Left lung (tissue), 10 donors: Measurements from ENCODE around the gene RBX1. TPM values are rescaled to one million over a fixed set of nuclear protein-coding genes. Genes with fewer than 3 reads are reported as not detected.
A peak's percentile ranks its signal among the peaks of the same experiment; 100 is the strongest.

Experiments
- ATAC-seq: fragments of 200-7000 bp; cut with Tn5 transposase; one replicate; pipeline ENCODE4 v1.9.1; 2020; ENCODE audit warnings: moderate library complexity
- DNase-seq, 4 donors: peaks; one replicate each; pipeline ENCODE4 v3.0.0-alpha.2; 2013 to 2020
- H3K27ac ChIP-seq, 2 donors: fragments of 200-600 bp; sonication (generic) in 1 of 2; one replicate each; pipeline versions ENCODE4 v1.5.0 to v1.8.0; 2020 to 2021
- H3K27me3 ChIP-seq, 2 donors: fragments of 200-600 bp; sonication (generic) in 1 of 2; one replicate each; pipeline versions ENCODE4 v1.5.0 to v1.8.0; 2020 to 2021
- H3K36me3 ChIP-seq, 2 donors: fragments of 200-600 bp; sonication (generic) in 1 of 2; one replicate each; pipeline versions ENCODE4 v1.5.0 to v1.8.0; 2020 to 2021
- H3K4me1 ChIP-seq, 2 donors: fragments of 200-600 bp; one replicate each; pipeline ENCODE4 v1.8.0; 2021
- H3K4me3 ChIP-seq, 2 donors: fragments of 200-600 bp; sonication (generic) in 1 of 2; one replicate each; pipeline versions ENCODE4 v1.5.0 to v1.8.0; 2020 to 2021; ENCODE audit warnings: mild to moderate bottlenecking in 1 of 2
- H3K9me3 ChIP-seq, 2 donors: fragments of 200-600 bp; sonication (generic) in 1 of 2; one replicate each; pipeline versions ENCODE4 v1.5.0 to v1.8.0; 2020 to 2021
- intact Hi-C, 2 donors: fragments of 100-400 bp; cut with DNase I; formaldehyde crosslinking; loops; one replicate each; pipeline versions ENCODE4 v1.11.2 to v1.14.2; 2022
- polyA plus RNA-seq, 6 donors: library from polyadenylated mRNA; unstranded; fragments of 120-200 nt; gene quantifications; one replicate each; pipeline ENCODE4 v1.2.1, GENCODE V29; 2013; ENCODE audit not compliant: insufficient read length in 6 of 6
- total RNA-seq, 2 donors: library from RNA; stranded (reverse); fragmentation: NEBNext Ultra II Directional; extraction: Animal tissue kit (Norgen Biotek cat#: 25700); gene quantifications; one replicate each; pipeline ENCODE4 v1.2.1, GENCODE V29; 2021
- TF ChIP-seq, protein P1 (sequence below), 2 donors: fragments of 200-600 bp; sonication (generic) in 1 of 2; IDR thresholded peaks; one replicate each; pipeline versions ENCODE4 v1.5.0 to v1.8.0; 2021; ENCODE audit warnings: antibody characterized with exemption in 2 of 2
- donor health status: DM: no; HTN: yes; CAD: no.
- donor health status: DM: no; HTN: no; CAD: no.

The RBX1 gene
- total and polyA plus RNA-seq, 8 donors, result 51.3 to 75.8 (median 68.5) TPM

DNA sequence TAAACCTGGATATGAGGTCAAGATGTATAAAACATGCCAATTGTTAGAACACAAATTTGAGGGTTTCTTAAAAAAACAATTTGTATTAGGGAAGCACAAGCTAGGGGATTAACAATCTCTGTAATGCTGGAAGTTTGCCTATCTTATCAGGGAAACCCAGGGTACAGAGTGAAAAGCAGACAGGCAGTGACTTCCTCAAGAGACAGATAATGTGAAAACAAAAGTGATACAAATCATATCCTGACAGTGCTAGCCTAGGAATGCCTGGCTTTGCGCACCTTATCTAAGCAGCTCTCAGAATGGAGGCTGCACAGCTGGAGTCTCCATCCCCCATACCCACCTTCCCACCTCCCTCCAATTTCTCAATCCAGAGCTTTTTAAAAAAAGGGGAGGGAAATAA lies 22.5 kb upstream of the RBX1 start:
- DNase-seq (no peak), ATAC-seq (no peak)
- no peaks in the 10 kb centered on the region for H3K4me1 ChIP-seq
- H3K4me3 ChIP-seq, result no peak overlapping the region
- peaks cover 0 to 45% of the 10 kb centered on the region in 2 donors for H3K36me3 ChIP-seq
- TF ChIP-seq, protein P1, sequence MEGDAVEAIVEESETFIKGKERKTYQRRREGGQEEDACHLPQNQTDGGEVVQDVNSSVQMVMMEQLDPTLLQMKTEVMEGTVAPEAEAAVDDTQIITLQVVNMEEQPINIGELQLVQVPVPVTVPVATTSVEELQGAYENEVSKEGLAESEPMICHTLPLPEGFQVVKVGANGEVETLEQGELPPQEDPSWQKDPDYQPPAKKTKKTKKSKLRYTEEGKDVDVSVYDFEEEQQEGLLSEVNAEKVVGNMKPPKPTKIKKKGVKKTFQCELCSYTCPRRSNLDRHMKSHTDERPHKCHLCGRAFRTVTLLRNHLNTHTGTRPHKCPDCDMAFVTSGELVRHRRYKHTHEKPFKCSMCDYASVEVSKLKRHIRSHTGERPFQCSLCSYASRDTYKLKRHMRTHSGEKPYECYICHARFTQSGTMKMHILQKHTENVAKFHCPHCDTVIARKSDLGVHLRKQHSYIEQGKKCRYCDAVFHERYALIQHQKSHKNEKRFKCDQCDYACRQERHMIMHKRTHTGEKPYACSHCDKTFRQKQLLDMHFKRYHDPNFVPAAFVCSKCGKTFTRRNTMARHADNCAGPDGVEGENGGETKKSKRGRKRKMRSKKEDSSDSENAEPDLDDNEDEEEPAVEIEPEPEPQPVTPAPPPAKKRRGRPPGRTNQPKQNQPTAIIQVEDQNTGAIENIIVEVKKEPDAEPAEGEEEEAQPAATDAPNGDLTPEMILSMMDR (IDR thresholded peaks at IDR 0.05), result no peak
- no peaks in the 10 kb centered on the region for H3K9me3 ChIP-seq
- H3K27ac ChIP-seq, result no peak overlapping the region
- H3K27me3 ChIP-seq, result no peaks in the 10 kb centered on the region
- intact Hi-C loops, result no loop called here

DNA sequence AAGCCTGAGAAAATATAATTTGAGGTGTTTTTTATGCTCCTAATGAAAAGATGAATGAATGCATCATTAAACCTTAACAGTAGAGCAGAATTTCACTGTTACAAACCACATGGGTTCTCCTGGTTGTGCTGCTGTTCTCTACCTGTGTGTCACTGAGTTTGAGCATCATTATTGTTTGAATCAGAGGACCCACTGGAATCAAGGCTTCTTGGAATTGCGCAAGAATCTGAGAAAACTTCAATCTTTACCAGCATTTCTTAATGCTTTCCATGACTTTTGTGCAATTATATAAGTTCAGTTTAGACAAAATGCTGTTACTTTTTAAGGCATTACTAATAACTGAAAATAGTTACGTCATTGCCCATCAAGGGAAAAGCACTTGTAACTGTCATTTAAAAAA lies 18.8 kb upstream of the RBX1 start:
- ATAC-seq (no peak), DNase-seq (no peak)
- Histone ChIP-seq H3K4me1 (no peaks in the 10 kb centered on the region), H3K9me3 (no peaks in the 10 kb centered on the region), H3K4me3 (no peak overlapping the region), H3K27me3 (no peaks in the 10 kb centered on the region), H3K27ac (no peak overlapping the region), H3K36me3 (peaks cover 0 to 18% of the 10 kb centered on the region in 2 donors)
- intact Hi-C loops, result no loop called here
- TF ChIP-seq, protein P1 (IDR thresholded peaks at IDR 0.05), result no peak

DNA sequence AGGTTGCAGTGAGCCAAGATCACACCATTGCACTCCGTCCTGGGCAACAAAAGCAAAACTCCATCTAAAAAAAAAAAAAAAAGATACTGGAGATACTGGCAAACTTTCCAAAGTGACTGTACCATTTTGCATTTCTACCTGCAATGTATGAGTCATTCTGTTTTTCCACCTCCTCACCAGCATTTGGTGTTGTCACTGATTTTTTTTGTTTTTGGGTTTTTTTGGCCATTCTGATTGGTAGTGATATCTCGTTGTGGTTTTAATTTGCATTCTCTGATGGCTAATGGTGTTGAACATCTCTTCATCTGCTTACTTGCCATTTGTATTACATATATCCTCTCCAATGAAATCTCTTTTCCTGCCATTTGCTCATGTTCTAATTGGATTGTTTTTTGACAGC lies 12.0 kb upstream of the RBX1 start:
- TF ChIP-seq, protein P1 (IDR thresholded peaks at IDR 0.05), result no peak
- H3K36me3 ChIP-seq, result no peaks in the 10 kb centered on the region
- ATAC-seq, result no peak

DNA sequence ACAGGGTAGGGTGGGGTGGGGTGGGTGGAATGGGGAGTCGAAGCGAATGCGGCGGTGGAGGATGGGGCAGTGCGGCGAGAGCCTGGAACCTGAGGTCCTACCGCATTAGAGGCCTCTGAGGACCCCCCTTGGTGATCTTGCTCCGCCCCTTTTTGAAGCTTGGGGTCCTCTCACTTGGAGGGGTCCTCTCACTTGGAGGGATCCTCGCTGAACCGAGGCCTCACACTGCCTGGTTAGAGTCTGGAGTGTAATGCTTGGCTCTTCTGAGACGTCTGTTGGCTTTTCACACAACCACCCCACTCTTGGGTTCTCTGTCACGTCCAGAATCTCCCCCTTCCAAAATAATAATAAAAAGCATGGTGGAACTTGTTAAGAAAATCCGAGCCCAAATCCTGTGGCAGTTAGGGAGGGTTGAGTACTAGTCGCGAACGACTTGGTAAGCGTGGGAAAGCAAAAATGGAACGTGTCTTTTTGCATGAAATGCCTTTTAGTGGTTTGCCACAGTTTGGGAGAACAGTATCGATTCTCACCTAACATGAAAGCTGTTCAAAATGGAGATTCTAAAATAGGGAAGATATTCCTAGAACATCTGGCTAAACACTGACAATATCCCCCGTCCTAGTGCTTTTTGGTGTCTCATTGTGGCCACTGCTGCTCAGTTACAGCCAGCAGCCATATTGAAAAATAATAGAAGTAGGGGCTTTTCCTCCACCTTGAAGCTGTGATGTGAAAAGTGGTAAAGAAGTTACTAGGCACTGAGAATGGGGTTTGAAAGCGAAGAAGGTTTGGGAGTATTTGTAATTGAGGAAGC lies 822 bp downstream of the RBX1 start:
- peak overlapping the region; percentile 83 to 84 for H3K4me3 ChIP-seq
- TF ChIP-seq, protein P1 (IDR thresholded peaks at IDR 0.05), result no peak
- peaks cover 7 to 34% of the 10 kb centered on the region in 2 donors for H3K4me1 ChIP-seq
- H3K27ac ChIP-seq, result peak overlapping the region; percentile 95 to 97
- no peaks in the 10 kb centered on the region for H3K9me3 ChIP-seq
- ATAC-seq, result no peak
- peak in 1 of 4 donors; percentile 5 for DNase-seq
- no peaks in the 10 kb centered on the region for H3K27me3 ChIP-seq
- intact Hi-C loops, result loop anchor here in 1 of 2 donors (10.0 kb wide), 1 partner anchor 143 kb away; the partner anchor contains the start of gene EP300
- peaks cover 0 to 36% of the 10 kb centered on the region in 2 donors for H3K36me3 ChIP-seq

More for the DNA sequence above, 12.0 kb upstream of the RBX1 start:
- Histone ChIP-seq H3K9me3 (no peaks in the 10 kb centered on the region), H3K27ac (no peak overlapping the region), H3K27me3 (no peaks in the 10 kb centered on the region), H3K4me1 (peaks cover 0 to 10% of the 10 kb centered on the region in 2 donors), H3K4me3 (no peak overlapping the region)
- intact Hi-C loops, result no loop called here
- no peak for DNase-seq

DNA sequence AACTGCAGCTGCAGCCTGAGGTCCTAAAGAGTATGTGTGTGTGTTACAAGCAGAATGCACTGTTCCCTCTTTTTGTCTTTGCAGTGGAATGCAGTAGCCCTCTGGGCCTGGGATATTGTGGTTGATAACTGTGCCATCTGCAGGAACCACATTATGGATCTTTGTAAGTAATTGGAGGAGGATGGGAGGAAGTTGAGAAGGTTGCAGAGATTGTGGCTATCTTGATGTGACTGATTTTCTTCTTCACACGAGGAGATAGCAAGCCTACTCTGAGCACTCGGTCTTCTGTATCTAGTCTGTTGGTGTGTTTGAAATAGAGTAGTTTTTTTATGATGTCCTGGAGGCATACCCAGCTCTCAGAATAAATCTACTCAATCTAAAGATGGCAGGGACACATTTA lies 2.3 kb downstream of the RBX1 start:
- Histone ChIP-seq H3K27ac (no peak overlapping the region), H3K9me3 (no peaks in the 10 kb centered on the region), H3K27me3 (no peaks in the 10 kb centered on the region), H3K4me3 (peak overlapping the region in 1 of 2 donors; percentile 84), H3K36me3 (peaks cover 0 to 46% of the 10 kb centered on the region in 2 donors), H3K4me1 (peaks cover 7 to 41% of the 10 kb centered on the region in 2 donors)
- intact Hi-C loops, result loop anchor here in 1 of 2 donors (10.0 kb wide), 1 partner anchor 141 kb away; the partner anchor contains the start of gene EP300
- DNase-seq (no peak), ATAC-seq (no peak)
- TF ChIP-seq, protein P1 (IDR thresholded peaks at IDR 0.05), result no peak
